ENCODE measurements around the gene KRTAP10-12.

The KRTAP10-12 gene

DNA sequence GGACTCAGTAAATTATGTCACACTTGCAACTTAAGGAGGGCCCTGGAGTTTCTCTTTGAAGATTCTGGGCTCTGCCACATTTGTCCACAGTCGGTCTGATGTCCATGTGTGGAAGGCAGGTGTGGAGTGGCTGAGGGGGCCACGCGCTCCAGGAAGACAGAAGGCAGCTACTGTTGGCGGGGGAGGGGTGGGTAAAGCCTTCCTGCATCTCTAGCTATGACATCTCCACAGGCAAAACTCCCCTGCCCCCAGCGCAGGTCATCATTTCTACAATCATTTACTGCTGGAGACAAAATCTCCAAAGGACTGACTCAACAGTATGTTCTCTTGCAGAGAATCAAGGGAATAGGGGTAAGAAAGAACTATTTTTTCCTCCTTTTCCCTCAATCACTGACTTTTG, 25.8 kb downstream of the KRTAP10-12 start:
- peaks cover 23% of the 10 kb centered on the region for H3K27me3 ChIP-seq (ENCODE audit: control insufficient read depth, insufficient read depth, low read length)
- H3K36me3 ChIP-seq (ENCODE audit: control insufficient read depth, low read depth, low read length): no peaks in the 10 kb centered on the region
- H3K9me3 ChIP-seq (ENCODE audit: control insufficient read depth, low read depth, low read length): no peaks in the 10 kb centered on the region
- H3K4me3 ChIP-seq (ENCODE audit: low read length): peak overlapping the region; percentile 10
- no peak overlapping the region for H3K9ac ChIP-seq (ENCODE audit: low read length)
- H3K4me1 ChIP-seq (ENCODE audit: control insufficient read depth, low read depth, low read length): peaks cover 20% of the 10 kb centered on the region
- no peak overlapping the region for H3K27ac ChIP-seq (ENCODE audit: low read length)

GRCh38 chr21:44723177-44724131, 26.5 kb downstream of the KRTAP10-12 start:
- Histone ChIP-seq H3K4me1 (ENCODE audit: control insufficient read depth, low read depth, low read length) (peaks cover 13% of the 10 kb centered on the region), H3K4me3 (ENCODE audit: low read length) (peak overlapping the region; percentile 10), H3K9ac (ENCODE audit: low read length) (no peak overlapping the region), H3K27me3 (ENCODE audit: control insufficient read depth, insufficient read depth, low read length) (peaks cover 23% of the 10 kb centered on the region), H3K36me3 (ENCODE audit: control insufficient read depth, low read depth, low read length) (no peaks in the 10 kb centered on the region), H3K27ac (ENCODE audit: low read length) (no peak overlapping the region), H3K9me3 (ENCODE audit: control insufficient read depth, low read depth, low read length) (no peaks in the 10 kb centered on the region)

GRCh38 chr21:44724196-44724595, 27.2 kb downstream of the KRTAP10-12 start:
- Histone ChIP-seq H3K9ac (ENCODE audit: low read length) (no peak overlapping the region), H3K27me3 (ENCODE audit: control insufficient read depth, insufficient read depth, low read length) (peaks cover 23% of the 10 kb centered on the region), H3K4me3 (ENCODE audit: low read length) (no peak overlapping the region), H3K4me1 (ENCODE audit: control insufficient read depth, low read depth, low read length) (peaks cover 8% of the 10 kb centered on the region), H3K9me3 (ENCODE audit: control insufficient read depth, low read depth, low read length) (no peaks in the 10 kb centered on the region), H3K27ac (ENCODE audit: low read length) (no peak overlapping the region), H3K36me3 (ENCODE audit: control insufficient read depth, low read depth, low read length) (no peaks in the 10 kb centered on the region)

DNA sequence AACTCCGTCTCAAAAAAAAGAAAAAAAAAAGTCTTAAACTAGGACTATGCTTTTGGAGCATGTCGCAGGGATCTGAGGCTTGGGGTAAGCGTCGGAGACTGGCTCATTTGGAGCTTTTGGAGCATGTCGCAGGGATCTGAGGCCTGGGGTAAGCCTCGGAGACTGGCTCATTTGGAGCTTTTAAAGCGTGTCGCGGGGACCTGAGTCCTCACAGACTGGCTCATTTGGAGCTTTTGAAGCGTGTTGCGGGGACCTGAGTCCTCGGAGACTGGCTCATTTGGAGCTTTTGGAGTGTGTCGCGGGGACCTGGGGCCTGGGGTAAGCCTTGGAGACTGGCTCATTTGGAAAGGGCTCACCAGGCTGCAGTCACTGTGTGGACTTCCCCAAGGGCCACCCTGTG, 28.0 kb downstream of the KRTAP10-12 start:
- no peak overlapping the region for H3K4me3 ChIP-seq (ENCODE audit: low read length)
- H3K27ac ChIP-seq (ENCODE audit: low read length): no peak overlapping the region
- H3K9ac ChIP-seq (ENCODE audit: low read length): no peak overlapping the region
- no peaks in the 10 kb centered on the region for H3K36me3 ChIP-seq (ENCODE audit: control insufficient read depth, low read depth, low read length)
- no peaks in the 10 kb centered on the region for H3K9me3 ChIP-seq (ENCODE audit: control insufficient read depth, low read depth, low read length)
- H3K27me3 ChIP-seq (ENCODE audit: control insufficient read depth, insufficient read depth, low read length): peaks cover 23% of the 10 kb centered on the region
- H3K4me1 ChIP-seq (ENCODE audit: control insufficient read depth, low read depth, low read length): peaks cover 8% of the 10 kb centered on the region

GRCh38 chr21:44726826-44727225, 29.9 kb downstream of the KRTAP10-12 start:
- H3K9ac ChIP-seq (ENCODE audit: low read length): no peak overlapping the region
- H3K36me3 ChIP-seq (ENCODE audit: control insufficient read depth, low read depth, low read length): no peaks in the 10 kb centered on the region
- H3K4me3 ChIP-seq (ENCODE audit: low read length): no peak overlapping the region
- H3K27ac ChIP-seq (ENCODE audit: low read length): no peak overlapping the region
- peaks cover 8% of the 10 kb centered on the region for H3K4me1 ChIP-seq (ENCODE audit: control insufficient read depth, low read depth, low read length)
- no peaks in the 10 kb centered on the region for H3K9me3 ChIP-seq (ENCODE audit: control insufficient read depth, low read depth, low read length)
- H3K27me3 ChIP-seq (ENCODE audit: control insufficient read depth, insufficient read depth, low read length): peaks cover 23% of the 10 kb centered on the region

DNA sequence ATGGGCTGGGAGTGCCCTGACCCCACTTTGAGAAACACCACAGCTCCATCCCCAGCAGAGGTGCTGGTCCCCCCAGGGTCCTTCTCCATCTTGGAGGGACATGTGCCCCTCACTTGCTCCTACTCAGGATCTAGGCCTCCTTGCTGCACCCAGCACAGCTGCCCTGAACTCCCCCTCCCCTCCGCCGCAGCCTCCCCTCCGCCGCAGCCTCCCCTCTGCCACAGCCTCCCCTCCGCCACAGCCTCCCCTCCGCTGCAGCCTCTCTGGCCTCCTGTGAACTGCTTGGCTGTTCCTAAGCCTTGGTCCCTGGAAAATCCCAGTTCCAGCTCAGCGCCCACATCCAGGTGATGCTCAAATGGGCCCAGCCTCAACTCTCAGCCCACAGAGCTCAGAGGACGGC, 30.3 kb downstream of the KRTAP10-12 start:
- Histone ChIP-seq H3K27me3 (ENCODE audit: control insufficient read depth, insufficient read depth, low read length) (peaks cover 22% of the 10 kb centered on the region), H3K36me3 (ENCODE audit: control insufficient read depth, low read depth, low read length) (no peaks in the 10 kb centered on the region), H3K9ac (ENCODE audit: low read length) (no peak overlapping the region), H3K4me1 (ENCODE audit: control insufficient read depth, low read depth, low read length) (peaks cover 8% of the 10 kb centered on the region), H3K9me3 (ENCODE audit: control insufficient read depth, low read depth, low read length) (no peaks in the 10 kb centered on the region), H3K27ac (ENCODE audit: low read length) (no peak overlapping the region), H3K4me3 (ENCODE audit: low read length) (no peak overlapping the region)

- Histone ChIP-seq H3K9me3 (ENCODE audit: control insufficient read depth, low read depth, low read length) (no peaks in the 10 kb centered on the region), H3K9ac (ENCODE audit: low read length) (no peak overlapping the region), H3K4me1 (ENCODE audit: control insufficient read depth, low read depth, low read length) (peaks cover 5% of the 10 kb centered on the region), H3K36me3 (ENCODE audit: control insufficient read depth, low read depth, low read length) (no peaks in the 10 kb centered on the region), H3K27ac (ENCODE audit: low read length) (no peak overlapping the region), H3K27me3 (ENCODE audit: control insufficient read depth, insufficient read depth, low read length) (peaks cover 17% of the 10 kb centered on the region), H3K4me3 (ENCODE audit: low read length) (no peak overlapping the region)
Measured at GRCh38 chr21:44727757-44728156, 30.8 kb downstream of the KRTAP10-12 start.

- peaks cover 8% of the 10 kb centered on the region for H3K27me3 ChIP-seq (ENCODE audit: control insufficient read depth, insufficient read depth, low read length)
- no peaks in the 10 kb centered on the region for H3K4me1 ChIP-seq (ENCODE audit: control insufficient read depth, low read depth, low read length)
- H3K4me3 ChIP-seq (ENCODE audit: low read length): no peak overlapping the region
- no peaks in the 10 kb centered on the region for H3K36me3 ChIP-seq (ENCODE audit: control insufficient read depth, low read depth, low read length)
- no peak overlapping the region for H3K9ac ChIP-seq (ENCODE audit: low read length)
- H3K9me3 ChIP-seq (ENCODE audit: control insufficient read depth, low read depth, low read length): no peaks in the 10 kb centered on the region
- no peak overlapping the region for H3K27ac ChIP-seq (ENCODE audit: low read length)
Measured at GRCh38 chr21:44728716-44729115, 31.7 kb downstream of the KRTAP10-12 start.

- no peaks in the 10 kb centered on the region for H3K4me1 ChIP-seq (ENCODE audit: control insufficient read depth, low read depth, low read length)
- no peak overlapping the region for H3K27ac ChIP-seq (ENCODE audit: low read length)
- peaks cover under 1% of the 10 kb centered on the region for H3K27me3 ChIP-seq (ENCODE audit: control insufficient read depth, insufficient read depth, low read length)
- H3K4me3 ChIP-seq (ENCODE audit: low read length): no peak overlapping the region
- no peak overlapping the region for H3K9ac ChIP-seq (ENCODE audit: low read length)
- H3K36me3 ChIP-seq (ENCODE audit: control insufficient read depth, low read depth, low read length): no peaks in the 10 kb centered on the region
- no peaks in the 10 kb centered on the region for H3K9me3 ChIP-seq (ENCODE audit: control insufficient read depth, low read depth, low read length)
Measured at GRCh38 chr21:44729336-44730027, 32.5 kb downstream of the KRTAP10-12 start.

- Histone ChIP-seq H3K4me1 (ENCODE audit: control insufficient read depth, low read depth, low read length) (no peaks in the 10 kb centered on the region), H3K9ac (ENCODE audit: low read length) (no peak overlapping the region), H3K4me3 (ENCODE audit: low read length) (no peak overlapping the region), H3K36me3 (ENCODE audit: control insufficient read depth, low read depth, low read length) (no peaks in the 10 kb centered on the region), H3K27me3 (ENCODE audit: control insufficient read depth, insufficient read depth, low read length) (no peaks in the 10 kb centered on the region), H3K9me3 (ENCODE audit: control insufficient read depth, low read depth, low read length) (no peaks in the 10 kb centered on the region), H3K27ac (ENCODE audit: low read length) (no peak overlapping the region)
Measured at GRCh38 chr21:44730028-44730395, 33.0 kb downstream of the KRTAP10-12 start.

- Histone ChIP-seq H3K9me3 (ENCODE audit: control insufficient read depth, low read depth, low read length) (no peaks in the 10 kb centered on the region), H3K9ac (ENCODE audit: low read length) (no peak overlapping the region), H3K36me3 (ENCODE audit: control insufficient read depth, low read depth, low read length) (no peaks in the 10 kb centered on the region), H3K27me3 (ENCODE audit: control insufficient read depth, insufficient read depth, low read length) (no peaks in the 10 kb centered on the region), H3K4me3 (ENCODE audit: low read length) (no peak overlapping the region), H3K27ac (ENCODE audit: low read length) (no peak overlapping the region), H3K4me1 (ENCODE audit: control insufficient read depth, low read depth, low read length) (no peaks in the 10 kb centered on the region)
Measured at GRCh38 chr21:44730951-44731579, 34.1 kb downstream of the KRTAP10-12 start.
